Activated naive CD8-positive, alpha-beta T cell treated with anti-CD3 and anti-CD28 coated beads, Interleukin-2, amount 50 U/mL, for 16 hours (primary cell): ENCODE data around the gene WBP2.

Experiments used
- DNase-seq: peaks from one replicate; pipeline ENCODE4 v3.0.0-alpha.2; 2020; ENCODE audit warnings: low read depth, low spot score

WBP2 gene

GRCh38 chr17:75845058-75845711 lies 9.9 kb downstream of the WBP2 start:
- DNase-seq = no peak

GRCh38 chr17:75844530-75845057 lies 10.5 kb downstream of the WBP2 start:
- DNase-seq = no peak

- DNase-seq = no peak
Measured at GRCh38 chr17:75843577-75844529, 11.3 kb downstream of the WBP2 start, which contains the start of gene UNC13D. Gene UNC13D, minus strand, starts transcription at chr17:75844404. Its CDS starts 67 bp downstream, at chr17:75844337.

- no peak for DNase-seq
Measured at GRCh38 chr17:75842963-75843576, 12.1 kb downstream of the WBP2 start.

- no peak for DNase-seq
Measured at GRCh38 chr17:75842411-75842810, 12.7 kb downstream of the WBP2 start.

- DNase-seq = no peak
Measured at GRCh38 chr17:75840799-75841164, 14.4 kb downstream of the WBP2 start.

GRCh38 chr17:75839942-75840798 lies 15.0 kb downstream of the WBP2 start:
- no peak for DNase-seq

GRCh38 chr17:75838410-75838809 lies 16.7 kb downstream of the WBP2 start:
- no peak for DNase-seq

GRCh38 chr17:75837899-75838298 lies 17.2 kb downstream of the WBP2 start:
- no peak for DNase-seq

GRCh38 chr17:75836605-75837004 lies 18.5 kb downstream of the WBP2 start:
- DNase-seq = no peak

GRCh38 chr17:75835654-75835987 lies 19.5 kb downstream of the WBP2 start:
- DNase-seq = no peak

GRCh38 chr17:75834928-75835653 lies 20.0 kb downstream of the WBP2 start:
- DNase-seq = no peak

- no peak for DNase-seq
Measured at GRCh38 chr17:75834279-75834920, 20.7 kb downstream of the WBP2 start.

GRCh38 chr17:75832652-75833400 lies 22.3 kb downstream of the WBP2 start:
- no peak for DNase-seq

GRCh38 chr17:75832164-75832651 lies 22.9 kb downstream of the WBP2 start:
- no peak for DNase-seq

GRCh38 chr17:75831032-75831571 lies 24.0 kb downstream of the WBP2 start:
- DNase-seq = no peak

GRCh38 chr17:75830164-75831031 lies 24.7 kb downstream of the WBP2 start:
- no peak for DNase-seq

- no peak for DNase-seq
Measured at GRCh38 chr17:75829747-75830146, 25.4 kb downstream of the WBP2 start.
